ENCODE measurements around the gene PMM1. TPM values are rescaled to one million over a fixed set of nuclear protein-coding genes. Genes with fewer than 3 reads are reported as not detected.

The PMM1 gene
- total and polyA plus RNA-seq, 2 of the 13 experiments (the other 11 are each of a cell fraction or from before 2014, with no cell fraction given): 17.8 to 95.6 TPM

- Histone ChIP-seq H3K4me1 (ENCODE audit: insufficient read depth, low read length) (peaks cover 28% of the 10 kb centered on the region), H3K27ac (ENCODE audit: extremely low read length, insufficient read depth, low read length) (no peak overlapping the region), H4K20me1 (ENCODE audit: insufficient read depth, low read length) (no peaks in the 10 kb centered on the region), H3K4me2 (ENCODE audit: low read depth, low read length) (no peak overlapping the region), H3K9ac (ENCODE audit: insufficient read depth, low read depth, low read length) (no peak overlapping the region), H3K27me3 (ENCODE audit: control insufficient read depth in 1 of 2, insufficient read depth in 2 of 2, low read length in 2 of 2) (no peaks in the 10 kb centered on the region), H3K36me3 (replicated peaks in 1 of 2; ENCODE audit: control insufficient read depth in 1 of 2, insufficient read depth in 2 of 2, low read length in 2 of 2) (peaks cover 9 to 45% of the 10 kb centered on the region in 2 experiments), H3K4me3 (replicated peaks in 1 of 3; ENCODE audit: insufficient read depth in 1 of 3, low read depth in 2 of 3, low read length in 3 of 3) (no peak overlapping the region), H2AFZ (ENCODE audit: low read length) (no peak overlapping the region), H3K79me2 (ENCODE audit: insufficient read depth, low read length) (no peaks in the 10 kb centered on the region), H3K9me3 (ENCODE audit: low read length) (no peaks in the 10 kb centered on the region)
- intact Hi-C loops (cut with micrococcal nuclease; ENCODE audit: unreplicated experiment): no loop called here
- in situ Hi-C loops (cut with HindIII; ENCODE audit: extremely low pct_ligation_motif_present, low pct_unique_long_range_greater_than_20kb): no loop called here
- no peak for FAIRE-seq
- no TSS peak for BruUV-seq (replicated peaks)
- POLR2A ChIA-PET: interaction anchor here (1.6 to 4.5 kb wide), 2 partner anchors 10 to 41 kb away, joined by 6 to 29 read pairs; partner anchors contain the start of genes DESI1, PMM1 and XRCC6
- 95% methylated on average over 3 of the region's 6 CpGs for WGBS (ENCODE audit: low lambda C conversion rate)
- no peak for DNase-seq (ENCODE audit: low spot score)
- no peak for TF ChIP-seq ZNF441 (CRISPR knock-in tag; IDR thresholded peaks at IDR 0.05; ENCODE audit: borderline replicate concordance)
- TF ChIP-seq NPAS2 (CRISPR knock-in tag; IDR thresholded peaks at IDR 0.05; ENCODE audit: borderline replicate concordance): no peak
- TF ChIP-seq ZNF354B (CRISPR knock-in tag; IDR thresholded peaks at IDR 0.05): no peak
- no peak for TF ChIP-seq AGO1 (IDR thresholded peaks at IDR 0.05; ENCODE audit: low read depth, low read length, poor library complexity, severe bottlenecking)
- TF ChIP-seq CAMTA2 (CRISPR knock-in tag; IDR thresholded peaks at IDR 0.05; ENCODE audit: borderline replicate concordance): no peak
- no peak for TF ChIP-seq MXI1 (IDR thresholded peaks at IDR 0.05; ENCODE audit: borderline replicate concordance, low read depth, low read length)
- TF ChIP-seq ZNF546 (CRISPR knock-in tag; conservative IDR thresholded peaks at IDR 0.05): no peak
- TF ChIP-seq PAXIP1 (CRISPR knock-in tag; conservative IDR thresholded peaks at IDR 0.05): no peak
- no peak for TF ChIP-seq AKAP8 (CRISPR knock-in tag; IDR thresholded peaks at IDR 0.05)
- CTCF ChIA-PET (ENCODE audit: low intra/inter-chr PET ratio, low total read pairs): no interaction called here
- ATAC-seq: no peak
Observed at GRCh38 chr22:41579997-41580355, 9.7 kb downstream of the PMM1 start.

Data from HepG2 (cell line).